ENCODE measurements around the gene MORC3.

MORC3 gene

DNA sequence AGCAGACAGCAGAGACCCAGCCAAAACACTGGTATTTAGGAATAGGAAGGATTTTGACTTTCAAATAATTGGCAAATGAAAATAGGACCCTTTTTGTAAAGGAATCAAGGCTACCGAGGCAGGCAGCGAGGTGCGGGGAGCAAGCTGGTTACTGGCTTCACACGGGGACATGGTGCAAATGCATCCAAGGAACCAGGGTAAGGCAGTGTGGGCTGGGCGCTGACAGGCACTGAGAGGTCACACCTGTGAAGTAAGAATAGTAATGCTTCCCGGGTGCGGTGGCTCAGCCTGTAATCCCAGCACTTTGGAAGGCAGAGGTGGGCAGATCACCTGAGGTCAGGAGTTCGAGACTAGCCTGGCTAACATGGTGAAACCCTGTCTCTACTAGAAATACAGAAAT, 80.7 kb downstream of the MORC3 start:
- TF ChIP-seq, protein P1, sequence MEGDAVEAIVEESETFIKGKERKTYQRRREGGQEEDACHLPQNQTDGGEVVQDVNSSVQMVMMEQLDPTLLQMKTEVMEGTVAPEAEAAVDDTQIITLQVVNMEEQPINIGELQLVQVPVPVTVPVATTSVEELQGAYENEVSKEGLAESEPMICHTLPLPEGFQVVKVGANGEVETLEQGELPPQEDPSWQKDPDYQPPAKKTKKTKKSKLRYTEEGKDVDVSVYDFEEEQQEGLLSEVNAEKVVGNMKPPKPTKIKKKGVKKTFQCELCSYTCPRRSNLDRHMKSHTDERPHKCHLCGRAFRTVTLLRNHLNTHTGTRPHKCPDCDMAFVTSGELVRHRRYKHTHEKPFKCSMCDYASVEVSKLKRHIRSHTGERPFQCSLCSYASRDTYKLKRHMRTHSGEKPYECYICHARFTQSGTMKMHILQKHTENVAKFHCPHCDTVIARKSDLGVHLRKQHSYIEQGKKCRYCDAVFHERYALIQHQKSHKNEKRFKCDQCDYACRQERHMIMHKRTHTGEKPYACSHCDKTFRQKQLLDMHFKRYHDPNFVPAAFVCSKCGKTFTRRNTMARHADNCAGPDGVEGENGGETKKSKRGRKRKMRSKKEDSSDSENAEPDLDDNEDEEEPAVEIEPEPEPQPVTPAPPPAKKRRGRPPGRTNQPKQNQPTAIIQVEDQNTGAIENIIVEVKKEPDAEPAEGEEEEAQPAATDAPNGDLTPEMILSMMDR (IDR thresholded peaks at IDR 0.05), result no peak
- Histone ChIP-seq H3K4me1 (no peaks in the 10 kb centered on the region), H3K27me3 (ENCODE audit: control insufficient read depth, insufficient read depth, low read length) (no peaks in the 10 kb centered on the region), H2AFZ (no peak overlapping the region), H3K9me3 (ENCODE audit: control insufficient read depth, low read length) (no peaks in the 10 kb centered on the region), H3K4me2 (ENCODE audit: low read length) (no peak overlapping the region), H3K79me2 (no peaks in the 10 kb centered on the region), H3K36me3 (ENCODE audit: control insufficient read depth, insufficient read depth, low read length) (no peaks in the 10 kb centered on the region), H3K4me3 (ENCODE audit: low read depth, low read length) (no peak overlapping the region), H3K9ac (no peak overlapping the region), H3K27ac (no peak overlapping the region)

DNA sequence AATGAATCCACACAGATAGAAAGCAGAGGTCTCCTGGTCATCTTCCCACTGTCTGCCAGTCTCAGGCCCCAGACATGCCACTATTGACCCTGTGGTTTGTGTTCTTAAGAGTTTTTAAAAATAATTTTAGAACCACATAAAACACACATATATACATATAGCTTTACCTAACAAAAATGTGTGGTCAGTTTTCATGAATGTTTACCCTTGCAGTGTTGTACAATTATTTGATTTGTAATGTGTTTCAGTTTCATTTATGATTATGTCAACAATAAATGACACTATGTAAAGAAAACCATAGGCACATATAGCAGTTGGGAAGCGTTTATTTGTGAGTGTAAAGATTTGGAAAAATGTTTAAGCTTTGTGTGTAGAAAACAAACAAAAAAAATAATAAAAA, 82.3 kb downstream of the MORC3 start:
- no peaks in the 10 kb centered on the region for H3K4me1 ChIP-seq
- no peaks in the 10 kb centered on the region for H3K79me2 ChIP-seq
- no peak overlapping the region for H2AFZ ChIP-seq
- no peaks in the 10 kb centered on the region for H3K9me3 ChIP-seq (ENCODE audit: control insufficient read depth, low read length)
- H3K4me3 ChIP-seq (ENCODE audit: low read depth, low read length), result no peak overlapping the region
- H3K36me3 ChIP-seq (ENCODE audit: control insufficient read depth, insufficient read depth, low read length), result no peaks in the 10 kb centered on the region
- H3K9ac ChIP-seq, result no peak overlapping the region
- TF ChIP-seq, protein P1 (IDR thresholded peaks at IDR 0.05), result no peak
- H3K4me2 ChIP-seq (ENCODE audit: low read length), result no peak overlapping the region
- H3K27ac ChIP-seq, result no peak overlapping the region
- H3K27me3 ChIP-seq (ENCODE audit: control insufficient read depth, insufficient read depth, low read length), result no peaks in the 10 kb centered on the region

DNA sequence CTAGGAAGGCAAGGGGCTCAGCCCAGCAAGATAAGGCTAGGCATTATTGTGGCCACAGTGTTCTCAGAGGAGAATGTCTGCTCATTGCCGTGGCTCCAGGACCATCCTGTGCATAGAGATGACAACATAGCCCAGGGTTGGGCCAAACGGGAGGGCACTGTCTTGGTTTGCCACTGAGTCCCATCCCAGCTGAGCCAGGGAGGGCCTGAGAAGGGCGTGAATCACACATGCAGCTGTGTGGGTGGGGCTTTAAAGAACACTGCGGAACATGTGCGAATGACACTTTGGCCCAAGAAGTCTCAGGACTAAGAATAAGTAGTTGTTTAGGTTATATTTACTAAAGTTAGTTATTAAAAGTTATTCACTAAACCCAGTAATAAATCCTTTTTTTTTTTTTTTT, 83.7 kb downstream of the MORC3 start:
- H3K4me1 ChIP-seq, result no peaks in the 10 kb centered on the region
- TF ChIP-seq, protein P1 (IDR thresholded peaks at IDR 0.05), result no peak
- no peaks in the 10 kb centered on the region for H3K79me2 ChIP-seq
- no peak overlapping the region for H3K4me2 ChIP-seq (ENCODE audit: low read length)
- no peak overlapping the region for H3K9ac ChIP-seq
- H3K27me3 ChIP-seq (ENCODE audit: control insufficient read depth, insufficient read depth, low read length), result no peaks in the 10 kb centered on the region
- no peak overlapping the region for H3K4me3 ChIP-seq (ENCODE audit: low read depth, low read length)
- no peak overlapping the region for H2AFZ ChIP-seq
- no peaks in the 10 kb centered on the region for H3K36me3 ChIP-seq (ENCODE audit: control insufficient read depth, insufficient read depth, low read length)
- no peaks in the 10 kb centered on the region for H3K9me3 ChIP-seq (ENCODE audit: control insufficient read depth, low read length)
- no peak overlapping the region for H3K27ac ChIP-seq

DNA sequence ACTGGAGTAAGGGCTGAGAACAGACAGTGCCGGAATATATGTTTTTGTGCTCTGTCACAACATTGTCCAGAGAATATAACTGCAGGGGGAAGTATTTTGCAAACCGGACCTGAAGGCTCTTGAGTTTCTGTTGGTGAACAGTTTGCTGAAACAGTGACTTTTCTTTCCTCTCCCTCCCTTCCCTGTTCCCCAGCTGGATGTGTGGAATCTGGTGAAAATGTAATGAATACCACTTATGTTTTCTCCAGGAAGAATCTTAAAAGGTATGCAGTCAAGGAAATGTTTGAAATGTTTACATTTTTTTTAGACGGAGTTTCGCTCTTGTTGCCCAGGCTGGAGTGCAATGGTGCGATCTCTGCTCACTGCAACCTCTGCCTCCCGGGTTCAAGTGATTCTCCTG, 88.6 kb downstream of the MORC3 start:
- Histone ChIP-seq H3K27ac (no peak overlapping the region), H3K79me2 (no peaks in the 10 kb centered on the region), H3K4me2 (ENCODE audit: low read length) (no peak overlapping the region), H3K9ac (no peak overlapping the region), H3K27me3 (ENCODE audit: control insufficient read depth, insufficient read depth, low read length) (no peaks in the 10 kb centered on the region), H3K4me1 (no peaks in the 10 kb centered on the region), H2AFZ (no peak overlapping the region), H3K36me3 (ENCODE audit: control insufficient read depth, insufficient read depth, low read length) (no peaks in the 10 kb centered on the region), H3K4me3 (ENCODE audit: low read depth, low read length) (no peak overlapping the region), H3K9me3 (ENCODE audit: control insufficient read depth, low read length) (no peaks in the 10 kb centered on the region)
- TF ChIP-seq, protein P1 (IDR thresholded peaks at IDR 0.05), result no peak

DNA sequence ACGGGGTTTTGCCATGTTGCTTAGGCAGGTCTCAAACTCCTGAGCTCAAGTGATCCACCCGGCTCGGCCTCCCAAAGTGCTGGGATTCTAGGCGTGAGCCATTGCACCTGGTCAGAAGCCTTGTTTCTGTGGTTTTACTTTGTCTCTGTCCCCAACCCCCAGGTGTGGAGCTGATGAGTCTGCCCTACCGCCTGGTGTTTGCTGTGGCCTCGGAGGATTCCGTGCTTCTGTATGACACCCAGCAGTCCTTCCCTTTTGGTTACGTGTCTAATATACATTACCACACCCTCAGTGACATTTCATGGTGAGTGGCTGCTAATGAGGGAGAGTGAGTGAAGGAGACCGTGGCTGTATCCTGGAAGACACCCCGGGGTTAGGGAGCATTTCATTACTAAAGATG, 91.3 kb downstream of the MORC3 start:
- Histone ChIP-seq H3K9me3 (ENCODE audit: control insufficient read depth, low read length) (no peaks in the 10 kb centered on the region), H3K4me1 (no peaks in the 10 kb centered on the region), H3K27ac (no peak overlapping the region), H2AFZ (no peak overlapping the region), H3K27me3 (ENCODE audit: control insufficient read depth, insufficient read depth, low read length) (no peaks in the 10 kb centered on the region), H3K79me2 (no peaks in the 10 kb centered on the region), H3K36me3 (ENCODE audit: control insufficient read depth, insufficient read depth, low read length) (no peaks in the 10 kb centered on the region), H3K9ac (no peak overlapping the region), H3K4me3 (ENCODE audit: low read depth, low read length) (no peak overlapping the region), H3K4me2 (ENCODE audit: low read length) (no peak overlapping the region)
- TF ChIP-seq, protein P1 (IDR thresholded peaks at IDR 0.05), result no peak
